Keratinocyte (primary cell): Measurements from ENCODE around the gene FAN1. TPM values are rescaled to one million over a fixed set of nuclear protein-coding genes. Genes with fewer than 3 reads are reported as not detected.

Source experiments
- DNase-seq: peaks from one replicate; pipeline ENCODE4 v3.0.0-alpha.2; 2011; ENCODE audit warnings: low read depth, missing footprints, low spot score
- FAIRE-seq: peaks from 2 replicates; lab custom pipeline; 2011; peaks lifted over from hg19 to GRCh38; lab: Jason Lieb, UNC
- H2AFZ ChIP-seq: 2 replicates; pipeline ENCODE4 v1.6.0; 2012; ENCODE audit warnings: low read length, control low read depth, inconsistent platforms; ENCODE audit not compliant: control insufficient read depth
- H3K27ac ChIP-seq: 2 replicates; pipeline ENCODE4 v1.5.1; 2011; ENCODE audit warnings: low read length; ENCODE audit not compliant: control insufficient read depth, insufficient read depth
- H3K27me3 ChIP-seq: 3 replicates; pipeline ENCODE4 v1.6.0; 2011; ENCODE audit warnings: low read length; ENCODE audit not compliant: control insufficient read depth, insufficient read depth; ENCODE audit errors: extremely low read depth
- H3K36me3 ChIP-seq, 2 experiments: 2 replicates in 1 of 2; 3 replicates in 1 of 2; pipeline ENCODE4 v1.5.1; 2011; ENCODE audit warnings: low read length in 2 of 2, mild to moderate bottlenecking in 1 of 2; ENCODE audit not compliant: control insufficient read depth in 2 of 2, insufficient read depth in 2 of 2; ENCODE audit errors: extremely low read depth in 1 of 2
- H3K4me1 ChIP-seq: 3 replicates; pipeline ENCODE4 v1.5.1; 2011; ENCODE audit warnings: low read length; ENCODE audit not compliant: control insufficient read depth, insufficient read depth; ENCODE audit errors: extremely low read depth
- H3K4me2 ChIP-seq: 3 replicates; pipeline ENCODE4 v1.6.0; 2011; ENCODE audit warnings: low read depth, low read length; ENCODE audit not compliant: control insufficient read depth, insufficient read depth; ENCODE audit errors: extremely low read depth
- H3K4me3 ChIP-seq, 3 experiments: fragments of 200-600 bp in 1 of 3; sonication (generic) in 1 of 3; 2 replicates in 2 of 3; 3 replicates in 1 of 3; pipeline ENCODE4 v1.5.1; 2011 to 2016; ENCODE audit warnings: low read length in 3 of 3, mild to moderate bottlenecking in 3 of 3, control low read depth in 2 of 3, inconsistent platforms in 1 of 3, low read depth in 1 of 3, mixed read lengths in 1 of 3, mixed run types in 1 of 3, moderate library complexity in 1 of 3; ENCODE audit not compliant: control insufficient read depth in 2 of 3, insufficient read depth in 2 of 3; ENCODE audit errors: extremely low read depth in 1 of 3
- H3K79me2 ChIP-seq: 2 replicates; pipeline ENCODE4 v1.6.0; 2012; ENCODE audit warnings: low read length; ENCODE audit not compliant: control insufficient read depth, insufficient read depth
- H3K9ac ChIP-seq: 3 replicates; pipeline ENCODE4 v1.6.0; 2011; ENCODE audit warnings: low read length; ENCODE audit not compliant: control insufficient read depth, insufficient read depth; ENCODE audit errors: extremely low read depth
- H3K9me1 ChIP-seq: 3 replicates; pipeline ENCODE4 v1.6.0; 2011; ENCODE audit warnings: low read length; ENCODE audit not compliant: control insufficient read depth, insufficient read depth; ENCODE audit errors: extremely low read depth
- H3K9me3 ChIP-seq: 2 replicates; pipeline ENCODE4 v1.5.1; 2012; ENCODE audit warnings: low read depth, low read length; ENCODE audit not compliant: control insufficient read depth
- H4K20me1 ChIP-seq: 3 replicates; pipeline ENCODE4 v1.6.0; 2011; ENCODE audit warnings: low read length; ENCODE audit not compliant: control insufficient read depth, insufficient read depth; ENCODE audit errors: extremely low read depth
- CTCF ChIP-seq, 3 experiments: IDR thresholded peaks in 1 of 3; conservative IDR thresholded peaks in 1 of 3; optimal IDR thresholded peaks in 1 of 3; 2 replicates in 2 of 3; 3 replicates in 1 of 3; pipeline versions ENCODE3 to v1.5.1; 2011; ENCODE audit warnings: low read length in 3 of 3, mild to moderate bottlenecking in 3 of 3, moderate library complexity in 2 of 3, control low read depth in 1 of 3, inconsistent platforms in 1 of 3; ENCODE audit not compliant: insufficient read depth in 2 of 3; ENCODE audit errors: extremely low read depth in 1 of 3
- EZH2 ChIP-seq: IDR thresholded peaks from one replicate; pipeline ENCODE4 v1.6.1; 2012; ENCODE audit warnings: inconsistent platforms, mild to moderate bottlenecking, low read length, moderate library complexity
- dilution Hi-C: fragments of 300-500 bp; cut with MboI; formaldehyde crosslinking; loops from one replicate; pipeline ENCODE4 v1.7.0; 2020; ENCODE audit warnings: low sequenced_read_pairs; ENCODE audit not compliant: extremely low pct_ligation_motif_present
- polyA plus RNA-seq, 5 experiments: library from polyadenylated mRNA; depleted of rRNA in 3 of 5; stranded (reverse) in 3 of 5; stranded (forward) in 1 of 5; unstranded in 1 of 5; fragments of >200 nt; gene quantifications; 1 replicate in 1 of 5; 2 replicates in 3 of 5; 3 replicates in 1 of 5; pipeline versions ENCODE4 v1.2.1 to v1.2.3, GENCODE V29; 2011 to 2012; ENCODE audit warnings: missing spikeins in 2 of 5, low read depth in 1 of 5, low replicate concordance in 1 of 5

The FAN1 gene
- polyA plus RNA-seq, 1 donor (not counting 4 experiments of a cell fraction or from before 2014, with no cell fraction given), result 17.2 TPM

- dilution Hi-C loops, result no loop called here
- peaks cover 11% of the 10 kb centered on the region for H3K4me1 ChIP-seq
- no peaks in the 10 kb centered on the region for H3K9me1 ChIP-seq
- no peaks in the 10 kb centered on the region for H3K27me3 ChIP-seq
- H3K9me3 ChIP-seq, result no peaks in the 10 kb centered on the region
- H3K27ac ChIP-seq, result no peak overlapping the region
- no peak overlapping the region for H2AFZ ChIP-seq
- TF ChIP-seq EZH2 (no peak), CTCF (optimal IDR thresholded peaks at IDR 0.05 in 1 of 3, IDR thresholded peaks at IDR 0.05 in 1 of 3, conservative IDR thresholded peaks at IDR 0.05 in 1 of 3; ENCODE audit: extremely low read depth in 1 of 3, insufficient read depth in 2 of 3, low read length in 3 of 3) (no peak)
- no peak overlapping the region for H3K4me3 ChIP-seq
- DNase-seq (no peak), FAIRE-seq (no peak)
- no peaks in the 10 kb centered on the region for H4K20me1 ChIP-seq
- H3K9ac ChIP-seq, result no peak overlapping the region
- peaks cover 41% of the 10 kb centered on the region for H3K79me2 ChIP-seq
- H3K36me3 ChIP-seq, result peaks cover 15 to 26% of the 10 kb centered on the region in 2 experiments
- peak overlapping the region; percentile 66 for H3K4me2 ChIP-seq
These were observed 80.8 kb downstream of the FAN1 start for GRCh38 chr15:30984542-30984941.

- no peaks in the 10 kb centered on the region for H3K9me1 ChIP-seq
- no peak for FAIRE-seq
- no peak overlapping the region for H3K27ac ChIP-seq
- peak overlapping the region; percentile 66 for H3K4me2 ChIP-seq
- TF ChIP-seq EZH2 (no peak), CTCF (optimal IDR thresholded peaks at IDR 0.05 in 1 of 3, IDR thresholded peaks at IDR 0.05 in 1 of 3, conservative IDR thresholded peaks at IDR 0.05 in 1 of 3; ENCODE audit: extremely low read depth in 1 of 3, insufficient read depth in 2 of 3, low read length in 3 of 3) (no peak)
- H3K9me3 ChIP-seq, result no peaks in the 10 kb centered on the region
- dilution Hi-C loops, result no loop called here
- no peak overlapping the region for H3K4me3 ChIP-seq
- DNase-seq, result no peak
- peaks cover 15% of the 10 kb centered on the region for H3K4me1 ChIP-seq
- no peaks in the 10 kb centered on the region for H3K27me3 ChIP-seq
- H3K79me2 ChIP-seq, result peaks cover 41% of the 10 kb centered on the region
- H3K36me3 ChIP-seq, result peaks cover 12 to 26% of the 10 kb centered on the region in 2 experiments
- H2AFZ ChIP-seq, result no peak overlapping the region
- H3K9ac ChIP-seq, result no peak overlapping the region
- H4K20me1 ChIP-seq, result no peaks in the 10 kb centered on the region
These were observed 81.4 kb downstream of the FAN1 start for GRCh38 chr15:30985081-30985531.
